Tibial artery (tissue), 4 donors: Measurements from ENCODE around the gene PSMB10.

ENCODE experiments used
- DNase-seq, 2 donors: peaks; one replicate each; pipeline ENCODE4 v3.0.0-alpha.2; 2019
- H3K27ac ChIP-seq, 2 donors: fragments of 200-600 bp; sonication (generic) in 1 of 2; 1 replicate in 1 of 2; 2 replicates in 1 of 2; pipeline ENCODE4 v1.5.1; 2018 to 2019; ENCODE audit warnings: mild to moderate bottlenecking in 1 of 2
- H3K27me3 ChIP-seq, 2 donors: fragments of 200-600 bp; sonication (generic) in 1 of 2; one replicate each; pipeline versions ENCODE4 v1.5.1 to v1.6.0; 2016 to 2019
- H3K36me3 ChIP-seq, 3 donors: fragments of 200-600 bp; sonication (generic) in 2 of 3; one replicate each; pipeline ENCODE4 v1.5.1; 2016 to 2019; ENCODE audit warnings: mild to moderate bottlenecking in 2 of 3
- H3K4me1 ChIP-seq, 4 donors: fragments of 200-600 bp; sonication (generic) in 2 of 4; 1 replicate in 3 of 4; 2 replicates in 1 of 4; pipeline ENCODE4 v1.5.1; 2016 to 2019
- H3K4me3 ChIP-seq, 2 donors: fragments of 200-600 bp; sonication (generic) in 1 of 2; 1 replicate in 1 of 2; 2 replicates in 1 of 2; pipeline ENCODE4 v1.5.1; 2018 to 2019; ENCODE audit warnings: mild to moderate bottlenecking in 2 of 2
- H3K9me3 ChIP-seq, 3 donors: fragments of 200-600 bp; sonication (generic) in 1 of 3; one replicate each; pipeline ENCODE4 v1.5.1; 2016 to 2019
- CTCF ChIP-seq, 2 experiments: fragments of 200-600 bp in 1 of 2; fragments of 450-650 bp in 1 of 2; IDR thresholded peaks; one replicate each; pipeline ENCODE4 v1.5.1; 2017 to 2019; ENCODE audit warnings: antibody characterized with exemption in 2 of 2, mild to moderate bottlenecking in 1 of 2, moderate library complexity in 1 of 2
- intact Hi-C: fragments of 100-400 bp; cut with DNase I; formaldehyde crosslinking; loops from one replicate; pipeline ENCODE4 v1.15.0; 2023; ENCODE audit warnings: low total_unique reads

The PSMB10 gene

GRCh38 chr16:67951485-67951884 is 14.8 kb upstream of the PSMB10 start:
- Histone ChIP-seq H3K27me3 (no peaks in the 10 kb centered on the region), H3K4me1 (peaks cover 0 to 9% (median 7%) of the 10 kb centered on the region in 4 donors), H3K9me3 (no peaks in the 10 kb centered on the region), H3K36me3 (peaks cover 82 to 99% (median 93%) of the 10 kb centered on the region in 3 donors), H3K4me3 (no peak overlapping the region), H3K27ac (peak overlapping the region; percentile 33 to 42)
- DNase-seq = peak in 1 of 2 donors; percentile 21
- TF ChIP-seq CTCF (IDR thresholded peaks at IDR 0.05) = no peak
- intact Hi-C loops = no loop called here

- Histone ChIP-seq H3K9me3 (no peaks in the 10 kb centered on the region), H3K36me3 (peaks cover 93 to 99% (median 93%) of the 10 kb centered on the region in 3 donors), H3K4me1 (peaks cover 0 to 9% (median 7%) of the 10 kb centered on the region in 4 donors), H3K27me3 (no peaks in the 10 kb centered on the region), H3K27ac (no peak overlapping the region), H3K4me3 (no peak overlapping the region)
- intact Hi-C loops = no loop called here
- no peak for DNase-seq
- no peak for TF ChIP-seq CTCF (IDR thresholded peaks at IDR 0.05)
Measured at GRCh38 chr16:67950335-67950843, 13.7 kb upstream of the PSMB10 start.

- TF ChIP-seq CTCF (IDR thresholded peaks at IDR 0.05) = no peak
Measured at GRCh38 chr16:67949645-67950044, 13.0 kb upstream of the PSMB10 start.

GRCh38 chr16:67948015-67948414 is 11.4 kb upstream of the PSMB10 start:
- H3K27ac ChIP-seq = no peak overlapping the region
- no peak for TF ChIP-seq CTCF (IDR thresholded peaks at IDR 0.05)
- DNase-seq = no peak
- peaks cover 79 to 97% (median 90%) of the 10 kb centered on the region in 3 donors for H3K36me3 ChIP-seq
- no peak overlapping the region for H3K4me3 ChIP-seq
- intact Hi-C loops = no loop called here
- no peaks in the 10 kb centered on the region for H3K9me3 ChIP-seq
- no peaks in the 10 kb centered on the region for H3K27me3 ChIP-seq
- H3K4me1 ChIP-seq = peaks cover 0 to 28% (median 26%) of the 10 kb centered on the region in 4 donors

More at GRCh38 chr16:67949645-67950044, 13.0 kb upstream of the PSMB10 start:
- H3K27ac ChIP-seq = no peak overlapping the region
- peaks cover 94 to 99% (median 94%) of the 10 kb centered on the region in 3 donors for H3K36me3 ChIP-seq
- H3K27me3 ChIP-seq = no peaks in the 10 kb centered on the region
- peaks cover 0 to 14% (median 12%) of the 10 kb centered on the region in 4 donors for H3K4me1 ChIP-seq
- intact Hi-C loops = no loop called here
- H3K9me3 ChIP-seq = no peaks in the 10 kb centered on the region
- no peak overlapping the region for H3K4me3 ChIP-seq
- DNase-seq = no peak

GRCh38 chr16:67946966-67947558 is 10.4 kb upstream of the PSMB10 start:
- no peak overlapping the region for H3K27ac ChIP-seq
- DNase-seq = no peak
- no peak for TF ChIP-seq CTCF (IDR thresholded peaks at IDR 0.05)
- peaks cover 83 to 98% (median 91%) of the 10 kb centered on the region in 3 donors for H3K36me3 ChIP-seq
- H3K4me3 ChIP-seq = no peak overlapping the region
- intact Hi-C loops = no loop called here
- no peaks in the 10 kb centered on the region for H3K27me3 ChIP-seq
- H3K4me1 ChIP-seq = peaks cover 0 to 29% (median 26%) of the 10 kb centered on the region in 4 donors
- no peaks in the 10 kb centered on the region for H3K9me3 ChIP-seq
